Rectal smooth muscle tissue (tissue), 1 donor: Measurements from ENCODE around the gene ESPN.
A peak's percentile ranks its signal among the peaks of the same experiment; 100 is the strongest.

Experiments
- H3K27ac ChIP-seq: one replicate; pipeline ENCODE4 v1.7.0; 2013; ENCODE audit warnings: low read depth, low read length, inconsistent platforms
- H3K27me3 ChIP-seq: one replicate; pipeline ENCODE4 v1.7.0; 2013; ENCODE audit warnings: low read length; ENCODE audit not compliant: control insufficient read depth, insufficient read depth
- H3K36me3 ChIP-seq: one replicate; pipeline ENCODE4 v1.7.0; 2013; ENCODE audit warnings: low read length; ENCODE audit not compliant: control insufficient read depth, insufficient read depth
- H3K4me1 ChIP-seq: one replicate; pipeline ENCODE4 v1.7.0; 2013; ENCODE audit warnings: low read length; ENCODE audit not compliant: control insufficient read depth, insufficient read depth
- H3K4me3 ChIP-seq: one replicate; pipeline ENCODE4 v1.7.0; 2013; ENCODE audit warnings: low read length
- H3K9ac ChIP-seq: one replicate; pipeline ENCODE4 v1.7.0; 2013; ENCODE audit warnings: low read length

Gene ESPN

GRCh38 chr1:6497867-6498575 is 73.4 kb downstream of the ESPN start:
- H3K9ac ChIP-seq = no peak overlapping the region
- peak overlapping the region; percentile 59 for H3K4me3 ChIP-seq
- no peaks in the 10 kb centered on the region for H3K4me1 ChIP-seq
- peaks cover 2% of the 10 kb centered on the region for H3K27me3 ChIP-seq
- H3K27ac ChIP-seq = no peak overlapping the region
- H3K36me3 ChIP-seq = no peaks in the 10 kb centered on the region

GRCh38 chr1:6498576-6499111 is 74.1 kb downstream of the ESPN start:
- no peak overlapping the region for H3K9ac ChIP-seq
- no peak overlapping the region for H3K4me3 ChIP-seq
- H3K27me3 ChIP-seq = peaks cover 2% of the 10 kb centered on the region
- no peaks in the 10 kb centered on the region for H3K4me1 ChIP-seq
- H3K36me3 ChIP-seq = no peaks in the 10 kb centered on the region
- H3K27ac ChIP-seq = no peak overlapping the region

- Histone ChIP-seq H3K27me3 (peaks cover 2% of the 10 kb centered on the region), H3K27ac (no peak overlapping the region), H3K36me3 (no peaks in the 10 kb centered on the region), H3K4me1 (no peaks in the 10 kb centered on the region), H3K9ac (no peak overlapping the region), H3K4me3 (no peak overlapping the region)
Measured at GRCh38 chr1:6499296-6499695, 74.7 kb downstream of the ESPN start.

- Histone ChIP-seq H3K4me1 (no peaks in the 10 kb centered on the region), H3K36me3 (no peaks in the 10 kb centered on the region), H3K27me3 (peaks cover 2% of the 10 kb centered on the region), H3K9ac (no peak overlapping the region), H3K4me3 (no peak overlapping the region), H3K27ac (no peak overlapping the region)
Measured at GRCh38 chr1:6500544-6501278, 76.1 kb downstream of the ESPN start.

GRCh38 chr1:6501279-6501813 is 76.8 kb downstream of the ESPN start:
- no peaks in the 10 kb centered on the region for H3K36me3 ChIP-seq
- no peak overlapping the region for H3K27ac ChIP-seq
- no peak overlapping the region for H3K4me3 ChIP-seq
- H3K27me3 ChIP-seq = peaks cover 2% of the 10 kb centered on the region
- no peaks in the 10 kb centered on the region for H3K4me1 ChIP-seq
- H3K9ac ChIP-seq = no peak overlapping the region

- Histone ChIP-seq H3K9ac (no peak overlapping the region), H3K27ac (no peak overlapping the region)
Measured at GRCh38 chr1:6502000-6502891, 77.7 kb downstream of the ESPN start.

GRCh38 chr1:6503884-6504602 is 79.5 kb downstream of the ESPN start:
- Histone ChIP-seq H3K27ac (no peak overlapping the region), H3K4me3 (no peak overlapping the region), H3K27me3 (peaks cover 2% of the 10 kb centered on the region), H3K36me3 (no peaks in the 10 kb centered on the region), H3K9ac (no peak overlapping the region), H3K4me1 (no peaks in the 10 kb centered on the region)

More at GRCh38 chr1:6502000-6502891, 77.7 kb downstream of the ESPN start:
- peaks cover 2% of the 10 kb centered on the region for H3K27me3 ChIP-seq
- H3K36me3 ChIP-seq = no peaks in the 10 kb centered on the region
- H3K4me3 ChIP-seq = no peak overlapping the region
- H3K4me1 ChIP-seq = no peaks in the 10 kb centered on the region

GRCh38 chr1:6504887-6505286 is 80.3 kb downstream of the ESPN start:
- Histone ChIP-seq H3K4me3 (no peak overlapping the region), H3K36me3 (no peaks in the 10 kb centered on the region), H3K9ac (no peak overlapping the region), H3K4me1 (no peaks in the 10 kb centered on the region), H3K27ac (no peak overlapping the region), H3K27me3 (peaks cover 2% of the 10 kb centered on the region)

GRCh38 chr1:6505367-6506209 is 81.0 kb downstream of the ESPN start:
- Histone ChIP-seq H3K27ac (no peak overlapping the region), H3K36me3 (no peaks in the 10 kb centered on the region), H3K9ac (no peak overlapping the region), H3K4me1 (no peaks in the 10 kb centered on the region), H3K4me3 (no peak overlapping the region), H3K27me3 (peaks cover 2% of the 10 kb centered on the region)

- Histone ChIP-seq H3K4me3 (no peak overlapping the region), H3K4me1 (no peaks in the 10 kb centered on the region), H3K27me3 (no peaks in the 10 kb centered on the region), H3K36me3 (no peaks in the 10 kb centered on the region), H3K27ac (no peak overlapping the region), H3K9ac (no peak overlapping the region)
Measured at GRCh38 chr1:6506210-6507036, 81.8 kb downstream of the ESPN start.
